Stimulated activated CD8-positive, alpha-beta memory T cell treated with anti-CD3 and anti-CD28 coated beads, Interleukin-15, amount 100 ng/mL, for 4 hours (primary cell): Measurements from ENCODE around the gene KRTAP10-2.
"Not testable (repeated sequence)": the region's sequence is repeated elsewhere in the genome, so short reads cannot be mapped to it uniquely, and the experiment has no call there.

Source experiments
- DNase-seq, 2 donors: peaks; one replicate each; pipeline ENCODE4 v3.0.0-alpha.2; 2020; ENCODE audit warnings: low read depth in 2 of 2

The KRTAP10-2 gene

DNA sequence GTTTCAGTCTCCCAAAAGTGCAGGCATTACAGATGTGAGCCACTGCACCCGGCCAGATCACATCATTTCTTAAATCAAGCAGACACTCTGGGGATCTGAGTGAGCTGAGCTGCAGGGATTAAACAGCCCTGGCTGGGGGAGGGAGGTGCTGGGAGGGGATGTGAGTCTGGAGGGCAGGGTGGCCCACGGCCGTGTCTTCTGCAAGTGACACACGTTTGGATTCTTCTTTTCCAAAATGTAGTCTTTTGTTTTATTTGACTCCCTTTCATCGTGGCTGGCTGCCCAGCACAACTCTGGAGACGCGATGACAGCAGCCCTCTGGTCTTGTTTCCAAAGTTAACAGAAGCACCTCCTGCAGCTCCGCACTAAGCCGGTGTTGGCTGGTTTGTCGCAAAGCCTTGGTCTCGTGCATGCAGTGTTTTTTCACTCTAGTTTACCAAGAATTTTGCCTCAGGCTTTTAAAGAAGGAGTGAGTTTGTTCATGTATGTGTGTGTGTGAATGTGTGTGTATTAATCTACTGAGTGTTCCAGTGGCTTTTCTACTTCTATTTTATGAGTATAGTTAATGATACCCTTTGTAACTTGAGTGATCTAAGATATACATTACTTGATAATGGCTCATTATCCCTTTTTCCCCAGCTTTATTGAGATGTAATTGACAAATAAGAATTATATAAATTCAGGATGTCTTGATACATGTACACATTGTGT is 31.9 kb upstream of the KRTAP10-2 start:
- DNase-seq, result no peak

DNA sequence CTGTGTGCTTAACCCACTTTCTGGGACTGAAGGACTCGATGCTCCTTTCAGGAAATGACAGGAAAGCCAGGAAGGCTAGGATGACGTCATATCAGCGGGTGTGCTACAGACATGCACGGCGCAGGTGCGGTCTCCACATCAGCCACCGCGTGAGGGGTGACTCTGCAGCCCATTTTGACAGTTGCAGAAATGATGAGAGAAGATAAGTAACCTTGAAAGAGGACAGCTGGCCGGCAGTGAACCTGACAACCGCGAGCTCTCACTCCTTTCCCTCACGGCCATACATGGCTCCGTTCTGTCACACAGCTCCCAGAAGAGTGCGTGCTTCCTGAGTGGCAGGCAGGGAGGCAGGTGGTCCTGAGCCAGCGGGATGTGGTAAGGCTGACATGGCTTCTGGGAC is 30.8 kb upstream of the KRTAP10-2 start:
- no peak for DNase-seq

DNA sequence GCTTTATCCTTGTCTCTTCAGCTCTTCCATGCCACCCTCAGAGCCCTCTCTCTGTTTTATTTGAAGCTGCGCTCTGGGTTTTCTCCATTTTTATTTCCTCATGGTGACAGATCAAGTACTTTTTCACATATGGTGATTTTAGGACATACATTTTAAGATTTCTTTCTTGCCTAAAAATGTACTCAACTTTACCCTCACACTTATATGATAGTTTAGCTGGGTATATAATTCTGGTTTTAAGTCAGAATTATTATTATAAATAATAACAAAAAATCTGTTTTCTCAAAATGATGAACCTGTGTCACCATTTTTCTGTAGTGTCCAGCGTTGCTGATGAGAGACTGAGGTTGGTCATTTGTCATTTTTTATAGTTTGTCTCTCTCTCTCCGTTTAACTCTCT is 29.9 kb upstream of the KRTAP10-2 start:
- no peak for DNase-seq

DNA sequence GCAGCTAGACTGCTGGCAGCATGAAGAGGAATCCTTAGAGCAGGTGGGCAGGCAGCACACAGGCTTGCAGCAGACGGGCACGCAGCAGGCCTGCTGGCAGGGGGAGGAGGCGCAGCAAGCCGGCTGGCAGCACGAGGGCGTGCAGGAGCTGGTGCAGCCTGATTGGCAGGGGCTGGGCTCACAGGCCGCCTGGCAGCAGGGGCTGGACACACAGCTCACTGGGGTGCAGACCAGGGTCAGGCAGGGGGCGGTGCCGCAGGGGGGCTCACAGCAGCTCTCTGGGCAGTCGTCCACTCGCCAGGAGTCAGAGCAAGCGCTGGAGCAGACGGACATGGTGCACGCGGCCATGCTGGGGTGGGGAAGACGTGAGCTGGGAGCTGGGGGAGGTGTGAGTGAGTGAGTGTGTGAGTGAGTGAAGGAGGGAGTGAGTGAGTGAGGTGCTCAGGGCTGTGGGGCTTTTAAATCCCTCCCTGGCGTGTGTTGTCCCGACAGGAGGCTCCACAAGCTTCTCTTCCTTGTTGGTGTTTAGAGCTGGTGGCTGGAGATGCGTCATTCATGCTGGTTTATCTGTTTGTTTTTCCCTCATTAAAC is 29.0 kb upstream of the KRTAP10-2 start, which contains the start of gene KRTAP10-5:
TSS of gene KRTAP10-5 (minus strand) at position 374 of the 591 bp plus-strand sequence. CDS start at position 348, 26 bp downstream.
- not testable (repeated sequence) for DNase-seq

DNA sequence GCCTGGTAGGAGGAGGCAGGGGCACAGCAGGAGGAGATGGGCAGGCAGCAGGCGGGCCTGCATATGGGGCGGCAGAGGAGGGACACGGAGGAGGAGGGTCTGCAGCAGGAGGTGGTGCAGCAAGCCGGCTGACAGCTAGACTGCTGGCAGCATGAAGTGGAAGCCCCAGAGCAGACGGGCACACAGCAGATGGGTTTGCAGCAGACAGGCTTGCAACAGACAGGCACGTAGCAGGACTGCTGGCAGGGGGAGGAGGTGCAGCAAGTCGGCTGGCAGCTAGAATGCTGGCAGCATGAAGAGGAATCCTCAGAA is 28.5 kb upstream of the KRTAP10-2 start:
- no peak for DNase-seq

DNA sequence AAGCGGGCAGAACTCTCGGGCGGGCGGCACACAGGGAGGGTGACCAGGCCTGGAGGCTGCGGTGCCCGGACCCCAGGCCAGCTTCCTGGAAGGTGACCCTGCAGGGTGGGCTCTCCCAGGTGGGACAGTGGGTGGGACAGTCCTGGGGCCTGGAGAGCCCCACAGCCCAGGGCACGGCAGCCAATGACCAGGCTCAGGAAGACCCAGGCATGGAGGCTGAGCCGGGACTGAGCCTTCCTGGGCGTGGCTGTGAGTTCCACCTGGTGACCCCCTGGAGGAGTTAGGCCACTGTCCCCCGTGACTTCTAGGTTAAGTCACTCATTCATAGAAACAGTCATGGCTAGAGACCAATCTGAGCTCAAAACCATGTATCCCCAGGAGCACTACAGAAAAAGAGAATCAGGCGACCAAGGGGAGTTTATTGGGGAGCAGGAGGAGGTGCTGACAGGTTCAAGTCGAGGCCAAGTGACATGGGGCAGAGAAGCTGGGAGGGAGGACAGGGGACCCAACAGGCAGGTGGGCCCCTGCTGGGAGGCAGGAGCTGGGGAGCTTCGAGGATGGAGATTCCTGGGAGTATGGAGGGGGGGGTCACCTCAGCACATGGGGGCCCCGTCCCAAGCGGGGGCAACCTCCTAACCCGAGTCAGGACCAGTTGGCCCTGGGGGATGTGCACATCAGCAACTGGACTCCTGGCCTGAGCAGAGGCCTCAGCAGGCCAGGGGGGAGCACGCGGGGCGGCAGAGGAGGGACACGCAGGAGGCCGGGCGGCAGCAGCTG is 27.9 kb upstream of the KRTAP10-2 start:
- DNase-seq, result no peak

DNA sequence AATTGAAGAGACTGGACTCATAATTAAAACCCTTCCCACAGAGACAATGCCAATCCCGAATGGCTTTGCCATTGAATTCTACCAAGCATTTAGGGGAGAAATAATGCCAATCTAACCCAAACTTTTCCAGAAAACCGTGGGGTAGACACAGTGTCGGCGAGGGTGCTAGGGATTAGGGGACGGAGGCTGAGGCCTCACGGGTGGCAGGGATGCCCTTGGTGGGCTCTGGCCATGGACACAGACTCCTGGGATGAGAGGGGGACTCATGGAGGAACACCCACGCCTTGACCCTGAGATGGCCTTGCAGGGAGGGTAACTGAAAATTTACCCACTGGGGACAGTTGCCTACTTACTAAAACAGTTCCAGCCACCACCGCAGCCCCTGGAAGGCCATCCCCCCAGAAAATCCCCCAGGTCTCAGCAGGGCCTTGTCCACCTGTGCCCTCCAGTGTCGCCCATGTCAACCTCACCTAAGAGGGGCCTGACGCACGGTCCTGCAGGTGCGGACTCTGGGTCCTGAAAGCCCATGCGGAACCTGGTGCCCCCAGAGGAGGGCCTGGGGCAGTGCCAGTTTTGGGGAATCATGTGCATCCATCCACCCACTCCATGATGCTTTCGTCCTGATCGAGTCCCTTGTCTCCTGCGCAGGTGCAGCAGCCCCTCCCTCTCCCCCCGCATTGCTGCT is 27.2 kb upstream of the KRTAP10-2 start:
- no peak for DNase-seq

DNA sequence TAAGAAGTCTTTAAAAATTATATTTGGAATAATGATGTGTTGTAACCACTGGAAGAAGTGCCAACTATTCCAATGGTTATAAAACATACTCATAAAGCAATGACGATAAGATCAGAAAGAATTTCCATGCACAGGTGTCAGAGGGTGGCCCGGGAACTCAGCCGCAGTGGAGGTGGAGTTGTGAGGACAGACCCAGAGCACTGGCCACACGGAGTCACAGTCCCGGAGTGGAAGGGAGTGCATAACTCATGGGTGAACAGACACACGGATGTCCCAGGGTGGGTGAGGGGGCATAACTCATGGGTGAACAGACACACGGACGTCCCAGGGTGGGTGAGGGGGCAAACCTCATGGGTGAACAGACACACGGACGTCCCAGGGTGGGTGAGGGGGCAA is 24.7 kb upstream of the KRTAP10-2 start:
- no peak for DNase-seq

DNA sequence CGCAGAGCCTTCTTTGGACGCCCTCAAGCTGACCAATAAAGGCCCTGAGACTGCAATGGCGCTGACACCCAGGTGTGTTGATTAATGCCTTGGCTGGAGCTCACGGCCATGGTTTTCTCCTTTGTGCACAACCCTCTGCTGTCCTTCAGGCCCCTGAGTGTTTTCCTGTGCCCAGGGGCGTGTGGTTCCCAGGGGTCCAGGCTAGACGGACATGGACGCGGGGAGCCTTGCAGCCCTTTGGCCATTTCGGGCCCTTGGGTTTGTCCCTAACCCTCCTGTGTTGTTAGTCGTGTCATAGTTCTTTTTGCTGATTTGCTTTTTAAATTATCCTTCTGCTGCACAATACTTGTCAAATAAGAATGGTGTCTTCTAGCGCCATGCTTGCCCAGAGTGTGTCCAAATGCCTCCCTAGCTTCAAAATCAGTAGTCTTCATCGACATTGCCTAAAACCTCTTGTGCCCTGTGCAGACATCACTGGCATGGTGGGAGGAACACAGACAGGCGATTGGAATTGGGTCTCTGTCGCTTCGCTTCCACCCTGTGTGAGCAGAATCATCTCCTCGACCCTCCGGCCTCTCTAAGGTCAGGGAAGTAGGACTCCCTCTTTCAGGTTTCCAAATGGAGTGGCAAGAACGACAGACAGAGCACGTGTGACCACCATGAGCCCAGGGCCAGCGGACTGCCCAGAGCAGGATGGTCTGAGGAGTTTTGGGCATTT is 24.2 kb upstream of the KRTAP10-2 start:
- no peak for DNase-seq

DNA sequence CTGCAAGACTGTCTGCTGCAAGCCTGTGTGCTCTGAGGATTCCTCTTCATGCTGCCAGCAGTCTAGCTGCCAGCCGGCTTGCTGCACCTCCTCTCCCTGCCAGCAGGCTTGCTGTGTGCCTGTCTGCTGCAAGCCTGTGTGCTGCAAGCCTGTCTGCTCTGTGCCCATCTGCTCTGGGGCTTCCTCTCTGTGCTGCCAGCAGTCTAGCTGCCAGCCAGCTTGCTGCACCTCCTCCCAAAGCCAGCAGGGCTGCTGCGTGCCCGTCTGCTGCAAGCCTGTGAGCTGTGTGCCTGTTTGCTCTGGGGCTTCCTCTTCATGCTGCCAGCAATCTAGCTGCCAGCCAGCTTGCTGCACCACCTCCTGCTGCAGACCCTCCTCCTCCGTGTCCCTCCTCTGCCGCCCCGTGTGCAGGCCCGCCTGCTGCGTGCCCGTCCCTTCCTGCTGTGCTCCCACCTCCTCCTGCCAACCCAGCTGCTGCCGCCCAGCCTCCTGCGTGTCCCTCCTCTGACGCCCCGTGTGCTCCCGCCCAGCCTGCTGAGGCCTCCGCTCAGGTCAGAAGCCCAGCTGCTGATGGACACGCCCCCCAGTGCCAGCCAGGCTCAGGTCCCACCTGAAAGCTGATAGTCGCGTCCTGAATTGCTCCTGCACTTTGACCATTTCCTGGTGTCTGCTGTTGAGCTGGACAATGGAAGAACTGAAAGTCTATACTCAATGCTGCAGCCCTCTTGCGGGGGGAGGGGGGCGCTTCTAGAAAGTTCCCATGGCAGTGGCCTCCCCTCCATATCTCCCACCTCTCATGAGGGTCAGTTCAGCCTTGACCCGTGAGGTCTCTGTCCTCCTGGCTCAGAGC is 23.4 kb upstream of the KRTAP10-2 start:
- DNase-seq, result no peak

DNA sequence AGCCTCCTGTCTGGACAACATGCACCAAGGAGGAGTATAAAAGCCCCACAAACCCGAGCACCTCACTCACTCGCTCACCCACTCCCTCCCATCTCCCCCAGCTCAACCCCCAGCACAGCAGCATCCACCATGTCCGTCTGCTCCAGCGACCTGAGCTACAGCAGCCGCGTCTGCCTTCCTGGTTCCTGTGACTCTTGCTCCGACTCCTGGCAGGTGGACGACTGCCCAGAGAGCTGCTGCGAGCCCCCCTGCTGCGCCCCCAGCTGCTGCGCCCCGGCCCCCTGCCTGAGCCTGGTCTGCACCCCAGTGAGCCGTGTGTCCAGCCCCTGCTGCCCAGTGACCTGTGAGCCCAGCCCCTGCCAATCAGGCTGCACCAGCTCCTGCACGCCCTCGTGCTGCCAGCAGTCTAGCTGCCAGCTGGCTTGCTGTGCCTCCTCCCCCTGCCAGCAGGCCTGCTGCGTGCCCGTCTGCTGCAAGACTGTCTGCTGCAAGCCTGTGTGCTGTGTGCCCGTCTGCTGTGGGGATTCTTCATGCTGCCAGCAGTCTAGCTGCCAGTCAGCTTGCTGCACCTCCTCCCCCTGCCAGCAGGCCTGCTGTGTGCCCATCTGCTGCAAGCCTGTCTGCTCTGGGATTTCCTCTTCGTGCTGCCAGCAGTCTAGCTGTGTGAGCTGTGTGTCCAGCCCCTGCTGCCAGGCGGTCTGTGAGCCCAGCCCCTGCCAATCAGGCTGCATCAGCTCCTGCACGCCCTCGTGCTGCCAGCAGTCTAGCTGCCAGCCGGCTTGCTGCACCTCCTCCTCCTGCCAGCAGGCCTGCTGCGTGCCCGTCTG is 22.5 kb upstream of the KRTAP10-2 start, which contains the start of gene KRTAP10-4:
TSS of gene KRTAP10-4 (plus strand) at position 100 of the 827 bp plus-strand sequence. CDS start at position 130, 30 bp downstream.
- not testable (repeated sequence) for DNase-seq

DNA sequence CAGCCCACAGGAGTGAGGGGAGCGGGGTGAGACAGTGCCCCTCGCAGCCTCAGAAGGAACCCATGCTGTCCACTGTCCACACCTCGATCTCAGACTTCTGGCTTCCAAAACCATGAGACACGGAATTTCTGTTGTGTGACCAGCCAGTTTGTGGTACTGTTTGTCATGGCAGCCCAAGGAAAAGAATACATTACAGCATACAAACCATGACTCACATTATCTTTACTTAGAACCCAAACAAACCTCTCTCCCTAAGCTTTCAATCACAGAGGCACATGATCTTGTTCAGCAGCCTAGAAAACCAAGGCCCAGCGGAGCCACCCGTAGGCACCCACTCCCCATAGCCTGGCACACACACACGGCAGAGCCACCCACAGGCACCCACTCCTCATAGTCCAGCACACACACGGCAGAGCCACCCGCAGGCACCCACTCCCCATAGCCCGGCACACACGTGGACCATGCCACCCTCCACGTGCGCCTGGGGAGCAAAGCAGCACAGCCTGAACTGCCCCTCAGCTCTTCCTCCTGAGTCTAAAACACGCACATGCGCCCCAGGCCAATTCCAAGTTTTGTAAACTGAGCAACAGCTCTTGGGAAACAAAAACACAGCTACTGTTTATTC is 21.8 kb upstream of the KRTAP10-2 start:
- DNase-seq, result no peak

DNA sequence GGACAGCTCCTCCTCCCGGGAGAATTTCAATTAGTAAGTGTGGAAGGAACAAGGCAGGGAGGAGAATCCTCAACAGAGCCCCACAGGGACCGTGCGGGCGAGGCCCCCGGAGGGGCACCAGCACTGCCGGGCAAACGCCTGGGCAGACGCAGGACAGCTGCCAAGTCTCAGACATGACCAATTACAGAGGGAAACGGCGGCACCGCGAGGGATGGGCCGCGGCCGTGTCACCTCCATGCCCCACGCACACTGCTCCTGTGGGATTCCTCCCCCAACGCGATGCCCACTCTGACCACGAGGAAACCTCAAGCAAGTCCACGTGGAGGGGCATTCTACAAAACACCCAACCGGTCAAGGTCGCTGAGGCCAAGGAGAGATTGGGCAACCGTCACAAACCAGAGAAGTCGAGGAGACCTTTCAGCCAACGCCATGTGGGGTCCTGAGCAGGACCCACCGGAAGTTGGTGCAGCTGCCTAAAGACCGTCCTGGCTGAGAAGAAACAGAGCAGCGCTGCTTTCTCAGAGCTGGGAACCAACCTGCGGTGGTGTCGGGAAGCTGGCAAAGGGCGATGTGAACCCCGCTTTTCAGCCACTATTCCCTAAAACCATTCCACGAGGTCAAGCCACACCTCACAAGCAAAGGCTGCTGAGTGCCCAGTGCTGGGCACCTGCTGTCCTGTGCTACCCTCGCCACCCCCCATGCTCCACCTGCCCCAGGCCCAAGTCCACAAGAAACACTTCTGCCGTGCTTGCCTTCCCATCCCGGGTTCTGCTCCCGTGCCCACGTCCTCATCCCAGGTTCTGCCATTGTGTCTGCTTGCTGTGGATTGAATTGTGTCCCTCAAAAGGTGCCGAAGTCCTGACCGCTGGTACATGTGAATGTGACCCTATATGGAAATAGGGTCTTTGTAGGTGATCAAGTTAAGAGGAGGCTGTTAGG is 20.8 kb upstream of the KRTAP10-2 start:
- DNase-seq, result no peak

DNA sequence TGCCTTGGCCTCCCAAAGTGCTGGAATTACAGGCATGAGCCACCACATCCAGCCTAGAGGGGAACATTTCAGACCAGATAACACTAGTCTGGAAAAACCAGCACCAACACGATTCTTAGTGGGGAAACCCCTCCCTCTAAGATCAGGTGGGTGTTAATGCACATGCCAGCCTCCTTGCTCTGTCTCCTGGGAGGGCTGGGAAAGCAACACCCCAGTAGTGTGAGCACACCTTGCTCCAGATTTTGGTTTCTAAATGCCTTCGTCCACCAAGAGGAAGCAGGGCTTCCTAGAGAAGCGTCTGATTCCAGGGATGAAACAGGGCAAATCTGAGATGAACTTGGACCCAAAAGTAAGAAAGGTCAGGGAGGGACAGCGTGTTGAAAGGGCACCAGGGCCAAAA is 20.0 kb upstream of the KRTAP10-2 start:
- no peak for DNase-seq

DNA sequence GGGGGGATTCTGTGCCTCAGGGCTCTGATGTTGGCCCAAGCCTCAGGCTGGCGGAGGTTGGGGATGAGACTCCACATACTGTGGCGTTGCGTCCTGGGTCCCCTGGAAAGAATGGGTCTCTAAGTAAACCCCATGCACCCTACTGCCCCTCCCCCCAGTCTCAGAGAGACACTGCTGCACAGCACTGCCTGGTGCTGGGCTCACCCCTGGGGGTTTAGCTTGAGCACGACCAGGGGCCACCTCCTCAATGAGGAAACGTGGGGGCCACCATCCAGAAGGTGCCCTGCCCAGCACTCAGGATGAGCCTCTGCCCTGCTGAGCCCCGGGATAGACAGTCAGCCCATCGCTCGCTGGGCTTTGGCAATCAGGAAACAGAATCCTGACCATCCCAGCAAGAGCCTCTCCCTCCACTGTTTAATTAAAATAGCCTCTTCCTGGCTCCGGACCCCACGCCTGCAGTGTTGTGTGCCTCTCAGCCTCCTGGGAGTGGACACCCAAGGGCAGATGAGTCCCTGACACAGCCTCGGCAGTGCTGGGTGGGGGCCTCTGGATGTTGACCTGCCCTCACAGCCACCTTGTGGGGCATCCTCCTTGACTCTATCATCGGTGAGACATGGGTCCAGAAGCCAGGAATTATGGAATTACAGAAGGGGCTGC is 18.7 kb upstream of the KRTAP10-2 start:
- DNase-seq, result no peak

DNA sequence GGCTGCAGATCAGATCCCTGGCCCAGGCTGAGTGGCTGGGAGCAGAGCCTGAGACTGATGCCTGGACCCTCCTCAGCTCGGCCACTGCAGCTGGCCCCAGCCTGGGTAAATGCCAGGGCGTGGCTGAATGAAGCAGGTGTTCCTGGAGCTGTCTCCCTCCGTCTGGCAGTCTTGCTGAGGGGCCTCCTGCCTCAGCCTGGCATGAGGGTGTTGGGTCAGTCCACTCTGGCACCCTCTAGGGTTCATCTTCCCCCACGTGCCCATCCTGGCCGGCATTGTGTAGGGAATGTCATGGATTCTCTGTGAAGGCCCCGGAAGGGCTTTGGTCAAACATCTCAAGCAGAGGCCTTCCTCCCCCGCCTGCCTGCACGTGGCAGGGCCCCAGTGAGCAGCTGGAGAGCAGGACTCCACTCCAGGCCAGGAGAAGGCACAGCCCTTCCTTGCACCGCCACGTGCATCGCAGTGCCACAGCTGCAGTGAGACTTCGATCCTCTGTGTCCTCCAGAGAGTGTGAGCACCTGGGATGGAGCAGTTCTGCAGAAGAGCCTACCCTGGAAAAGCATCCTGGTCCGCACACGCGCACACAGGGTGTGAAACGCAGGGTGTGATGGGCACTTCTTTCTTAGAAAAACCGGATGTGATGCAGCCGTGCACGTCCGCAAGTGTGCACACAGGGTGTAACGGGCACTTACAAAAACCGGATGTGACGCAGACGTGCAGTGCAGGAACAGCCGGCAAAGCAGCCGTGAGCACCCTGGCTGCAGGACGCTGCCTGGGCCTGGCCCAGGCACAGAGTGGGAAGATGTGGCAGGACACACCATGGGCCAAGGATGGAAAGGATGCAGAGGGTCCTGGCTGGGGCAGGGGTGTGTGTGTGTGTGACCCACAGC is 17.6 kb upstream of the KRTAP10-2 start:
- no peak for DNase-seq

DNA sequence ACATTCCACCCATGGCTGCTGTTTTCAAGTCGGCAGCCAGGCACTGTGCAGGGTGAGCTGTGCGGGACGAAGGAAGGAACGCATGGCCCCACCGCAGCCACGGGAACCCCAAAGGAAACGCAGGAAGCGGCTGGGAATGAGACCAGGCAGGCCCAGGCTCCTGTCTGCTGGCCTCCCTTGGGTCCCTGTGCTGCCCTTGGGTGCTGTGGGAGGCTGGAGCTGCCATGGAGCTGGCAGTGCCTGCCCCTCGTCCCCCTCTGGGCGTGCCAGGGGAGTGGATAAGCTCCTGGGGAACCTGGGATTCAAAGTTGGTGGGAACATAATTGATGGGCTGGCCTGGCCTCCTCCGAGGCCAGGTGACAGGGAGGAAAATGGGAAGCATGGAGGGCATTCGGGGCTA is 17.0 kb upstream of the KRTAP10-2 start:
- no peak for DNase-seq
